ENCODE measurements around the gene SAMD8.

Gene SAMD8

GRCh38 chr10:75076348-75076747, 35.1 kb upstream of the SAMD8 start:
- Mint-ChIP-seq H3K27ac (no peak overlapping the region), H3K4me3 (no peak overlapping the region), H3K36me3 (ENCODE audit: low read depth) (no peaks in the 10 kb centered on the region), H3K9me3 (no peaks in the 10 kb centered on the region), H3K4me1 (ENCODE audit: low read depth) (peaks cover 9% of the 10 kb centered on the region), H3K27me3 (no peaks in the 10 kb centered on the region)

- H3K4me1 Mint-ChIP-seq (ENCODE audit: low read depth) = peaks cover 7% of the 10 kb centered on the region
- no peaks in the 10 kb centered on the region for H3K27me3 Mint-ChIP-seq
- no peaks in the 10 kb centered on the region for H3K36me3 Mint-ChIP-seq (ENCODE audit: low read depth)
- no peak overlapping the region for H3K4me3 Mint-ChIP-seq
- H3K27ac Mint-ChIP-seq = no peak overlapping the region
- H3K9me3 Mint-ChIP-seq = no peaks in the 10 kb centered on the region
These were observed 31.9 kb upstream of the SAMD8 start for GRCh38 chr10:75079436-75080083.

DNA sequence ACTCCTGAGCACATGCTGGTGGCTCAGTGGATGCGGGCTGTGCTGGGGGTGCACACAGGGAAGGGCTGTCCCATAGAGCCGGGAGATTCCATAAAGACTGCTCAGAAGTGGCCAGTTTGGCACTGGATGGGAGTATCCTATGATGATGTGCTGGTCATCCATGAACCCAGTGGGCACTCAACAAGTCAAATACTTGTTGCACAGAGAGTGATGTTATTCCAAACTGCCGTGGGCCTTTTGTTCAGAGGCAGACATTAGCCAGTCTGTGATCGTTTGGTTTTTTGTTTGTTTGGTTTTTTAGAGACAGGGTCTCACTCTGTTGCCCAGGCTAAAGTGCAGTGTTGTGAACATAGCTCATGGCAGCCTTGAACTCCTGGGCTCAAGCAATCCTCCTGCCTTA, 30.9 kb upstream of the SAMD8 start:
- H3K36me3 Mint-ChIP-seq (ENCODE audit: low read depth) = no peaks in the 10 kb centered on the region
- no peak overlapping the region for H3K27ac Mint-ChIP-seq
- no peaks in the 10 kb centered on the region for H3K9me3 Mint-ChIP-seq
- H3K4me3 Mint-ChIP-seq = no peak overlapping the region
- H3K4me1 Mint-ChIP-seq (ENCODE audit: low read depth) = no peaks in the 10 kb centered on the region
- H3K27me3 Mint-ChIP-seq = no peaks in the 10 kb centered on the region

DNA sequence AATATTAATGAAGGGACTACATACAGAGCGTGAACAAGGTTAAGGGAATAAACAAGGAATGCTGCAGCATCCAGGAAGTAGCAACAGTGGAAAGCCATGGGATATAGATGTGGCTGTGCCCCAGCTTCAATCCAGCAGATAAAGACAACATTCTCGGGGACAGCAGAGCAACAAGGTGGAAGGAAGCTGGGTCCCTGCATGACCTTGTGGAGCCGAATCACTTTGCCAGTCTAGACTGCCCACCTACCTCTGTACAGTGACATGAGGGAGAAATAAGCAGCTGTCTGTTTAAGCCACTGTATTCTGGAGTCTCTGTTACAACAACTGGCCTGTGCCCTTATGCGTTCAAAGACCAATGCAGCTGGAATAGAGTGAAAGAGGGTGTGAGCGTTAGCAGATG, 30.1 kb upstream of the SAMD8 start:
- H3K27me3 Mint-ChIP-seq = no peaks in the 10 kb centered on the region
- H3K27ac Mint-ChIP-seq = no peak overlapping the region
- H3K9me3 Mint-ChIP-seq = no peaks in the 10 kb centered on the region
- H3K4me3 Mint-ChIP-seq = no peak overlapping the region
- H3K4me1 Mint-ChIP-seq (ENCODE audit: low read depth) = no peaks in the 10 kb centered on the region
- no peaks in the 10 kb centered on the region for H3K36me3 Mint-ChIP-seq (ENCODE audit: low read depth)

DNA sequence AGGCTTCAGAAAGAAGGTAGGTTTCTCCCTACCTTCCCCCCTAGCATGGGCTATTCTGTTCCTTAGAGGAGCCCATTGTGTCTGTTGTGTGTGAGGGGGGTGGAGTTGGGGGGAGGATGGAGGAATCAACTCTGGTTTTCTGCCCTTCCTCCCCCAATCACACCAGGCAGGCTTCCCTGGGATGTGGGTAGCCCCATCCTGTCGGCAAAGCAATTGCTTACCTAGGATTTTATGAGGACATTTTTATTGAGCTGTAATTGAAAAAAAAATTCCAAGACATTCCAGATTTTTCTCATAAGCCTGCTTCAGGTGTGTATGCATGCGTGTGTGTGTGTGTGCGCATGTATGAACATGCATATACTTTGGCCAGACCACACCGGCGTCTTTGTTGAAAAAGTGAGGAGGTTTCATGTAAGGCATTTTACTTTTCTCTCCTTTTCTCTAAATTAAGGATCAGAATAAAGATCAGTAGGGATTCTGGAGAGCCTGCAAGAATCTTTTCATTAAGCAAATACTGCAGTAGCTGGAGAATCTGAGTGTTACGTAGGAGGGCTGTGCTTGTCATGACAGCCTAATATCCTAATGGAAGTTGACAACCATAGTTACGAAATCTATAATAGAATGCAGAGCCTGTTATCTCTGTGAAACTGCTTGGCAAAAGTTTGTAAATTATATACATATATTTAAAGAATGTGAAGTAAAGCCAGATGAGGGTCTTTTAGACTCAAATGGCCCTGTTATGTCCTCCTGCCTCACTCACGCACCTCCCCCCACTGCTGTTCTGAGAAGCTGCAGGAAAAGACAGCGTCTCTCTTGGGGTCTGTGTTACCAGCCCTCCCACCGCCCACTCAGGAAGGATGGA, 27.3 kb upstream of the SAMD8 start:
- H3K27ac Mint-ChIP-seq = no peak overlapping the region
- H3K9me3 Mint-ChIP-seq = no peaks in the 10 kb centered on the region
- H3K4me3 Mint-ChIP-seq = no peak overlapping the region
- no peaks in the 10 kb centered on the region for H3K36me3 Mint-ChIP-seq (ENCODE audit: low read depth)
- H3K4me1 Mint-ChIP-seq (ENCODE audit: low read depth) = no peaks in the 10 kb centered on the region
- H3K27me3 Mint-ChIP-seq = no peaks in the 10 kb centered on the region

DNA sequence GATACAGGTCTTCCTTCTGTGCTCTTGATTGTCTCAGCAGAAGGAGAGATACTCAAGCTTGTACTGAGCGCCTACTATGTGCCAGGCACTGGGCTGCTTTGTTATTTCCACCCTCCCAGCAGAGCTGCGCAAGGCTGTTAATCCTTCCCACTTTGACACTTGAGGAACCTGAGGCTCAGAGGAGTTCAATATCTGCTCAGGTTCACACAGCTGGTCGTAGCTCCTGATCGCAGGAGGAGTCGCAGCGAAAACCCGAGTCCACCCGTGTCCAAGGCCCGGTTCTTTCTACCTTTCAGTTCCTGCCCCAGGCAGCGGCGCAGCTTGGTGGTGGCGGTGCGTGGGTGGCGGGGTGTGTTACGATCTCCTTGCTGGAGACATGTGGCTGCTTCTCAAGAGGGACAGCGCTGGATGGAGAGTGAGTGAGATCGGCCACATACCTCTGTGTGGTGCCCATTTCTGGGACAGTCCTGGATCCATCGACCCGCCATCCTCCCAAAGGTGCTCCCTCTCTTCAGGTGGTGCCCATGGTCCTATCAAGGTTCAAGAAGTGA, 26.5 kb upstream of the SAMD8 start:
- no peaks in the 10 kb centered on the region for H3K36me3 Mint-ChIP-seq (ENCODE audit: low read depth)
- no peaks in the 10 kb centered on the region for H3K4me1 Mint-ChIP-seq (ENCODE audit: low read depth)
- no peaks in the 10 kb centered on the region for H3K9me3 Mint-ChIP-seq
- H3K27me3 Mint-ChIP-seq = no peaks in the 10 kb centered on the region
- H3K4me3 Mint-ChIP-seq = no peak overlapping the region
- no peak overlapping the region for H3K27ac Mint-ChIP-seq

GRCh38 chr10:75086278-75086934, 25.1 kb upstream of the SAMD8 start:
- Mint-ChIP-seq H3K4me3 (no peak overlapping the region), H3K27me3 (no peaks in the 10 kb centered on the region), H3K27ac (no peak overlapping the region), H3K36me3 (ENCODE audit: low read depth) (no peaks in the 10 kb centered on the region), H3K9me3 (no peaks in the 10 kb centered on the region), H3K4me1 (ENCODE audit: low read depth) (no peaks in the 10 kb centered on the region)

DNA sequence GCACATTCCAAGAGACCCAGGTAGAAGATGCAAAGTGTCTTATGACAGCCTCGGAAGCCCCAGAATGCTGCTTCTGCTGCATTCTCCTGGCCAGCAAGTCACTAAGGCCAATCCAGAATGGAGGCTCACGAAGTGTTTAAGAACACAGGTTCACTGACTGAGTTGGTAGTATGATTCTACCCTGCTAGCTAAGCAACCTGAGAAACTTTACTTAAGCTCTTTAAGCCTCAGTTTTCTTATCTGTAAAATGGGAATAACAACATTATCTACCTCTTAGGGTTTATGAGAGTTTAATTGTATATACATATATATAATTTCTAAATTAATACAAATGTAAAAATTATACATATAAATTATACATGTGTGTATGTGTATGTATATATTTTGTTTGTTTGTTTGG, 22.8 kb upstream of the SAMD8 start:
- no peaks in the 10 kb centered on the region for H3K36me3 Mint-ChIP-seq (ENCODE audit: low read depth)
- H3K27me3 Mint-ChIP-seq = no peaks in the 10 kb centered on the region
- H3K4me1 Mint-ChIP-seq (ENCODE audit: low read depth) = no peaks in the 10 kb centered on the region
- no peak overlapping the region for H3K4me3 Mint-ChIP-seq
- H3K9me3 Mint-ChIP-seq = no peaks in the 10 kb centered on the region
- H3K27ac Mint-ChIP-seq = no peak overlapping the region

- Mint-ChIP-seq H3K4me1 (ENCODE audit: low read depth) (no peaks in the 10 kb centered on the region), H3K27ac (no peak overlapping the region), H3K4me3 (no peak overlapping the region), H3K27me3 (no peaks in the 10 kb centered on the region), H3K36me3 (ENCODE audit: low read depth) (no peaks in the 10 kb centered on the region), H3K9me3 (no peaks in the 10 kb centered on the region)
These were observed 21.8 kb upstream of the SAMD8 start for GRCh38 chr10:75089634-75090033.

GRCh38 chr10:75091146-75091545, 20.3 kb upstream of the SAMD8 start:
- H3K36me3 Mint-ChIP-seq (ENCODE audit: low read depth) = no peaks in the 10 kb centered on the region
- no peak overlapping the region for H3K27ac Mint-ChIP-seq
- H3K9me3 Mint-ChIP-seq = no peaks in the 10 kb centered on the region
- H3K27me3 Mint-ChIP-seq = no peaks in the 10 kb centered on the region
- no peaks in the 10 kb centered on the region for H3K4me1 Mint-ChIP-seq (ENCODE audit: low read depth)
- H3K4me3 Mint-ChIP-seq = no peak overlapping the region

DNA sequence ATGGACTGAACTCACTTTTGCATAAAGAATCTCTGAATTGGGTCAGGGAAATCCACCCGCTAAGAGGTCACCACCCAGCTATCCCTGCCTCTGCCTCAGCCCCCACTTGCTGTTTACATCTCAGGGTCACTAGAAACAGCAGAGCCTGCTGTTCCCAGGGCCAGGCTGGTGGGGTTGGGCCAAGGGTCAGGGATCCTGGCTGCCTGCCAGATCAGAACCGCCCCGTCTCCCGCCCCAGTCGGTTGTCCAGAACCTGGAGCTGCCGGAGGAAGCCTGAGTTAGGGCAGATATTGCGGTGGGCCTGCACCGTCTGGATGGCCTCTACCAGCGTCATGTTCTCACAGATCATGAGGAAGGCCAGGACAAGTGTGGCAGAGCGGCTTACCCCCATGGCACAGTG, 17.0 kb upstream of the SAMD8 start:
- Mint-ChIP-seq H3K4me1 (ENCODE audit: low read depth) (no peaks in the 10 kb centered on the region), H3K36me3 (ENCODE audit: low read depth) (no peaks in the 10 kb centered on the region), H3K4me3 (no peak overlapping the region), H3K27ac (no peak overlapping the region), H3K27me3 (no peaks in the 10 kb centered on the region), H3K9me3 (no peaks in the 10 kb centered on the region)

GRCh38 chr10:75095631-75096030, 15.8 kb upstream of the SAMD8 start:
- no peak overlapping the region for H3K4me3 Mint-ChIP-seq
- no peaks in the 10 kb centered on the region for H3K36me3 Mint-ChIP-seq (ENCODE audit: low read depth)
- H3K27ac Mint-ChIP-seq = no peak overlapping the region
- no peaks in the 10 kb centered on the region for H3K27me3 Mint-ChIP-seq
- H3K4me1 Mint-ChIP-seq (ENCODE audit: low read depth) = no peaks in the 10 kb centered on the region
- H3K9me3 Mint-ChIP-seq = no peaks in the 10 kb centered on the region

GRCh38 chr10:75096749-75097148, 14.7 kb upstream of the SAMD8 start:
- Mint-ChIP-seq H3K4me1 (ENCODE audit: low read depth) (no peaks in the 10 kb centered on the region), H3K36me3 (ENCODE audit: low read depth) (no peaks in the 10 kb centered on the region), H3K27me3 (no peaks in the 10 kb centered on the region), H3K4me3 (no peak overlapping the region), H3K27ac (no peak overlapping the region), H3K9me3 (no peaks in the 10 kb centered on the region)

- Mint-ChIP-seq H3K27ac (no peak overlapping the region), H3K36me3 (ENCODE audit: low read depth) (no peaks in the 10 kb centered on the region), H3K4me1 (ENCODE audit: low read depth) (no peaks in the 10 kb centered on the region), H3K9me3 (no peaks in the 10 kb centered on the region), H3K4me3 (no peak overlapping the region), H3K27me3 (no peaks in the 10 kb centered on the region)
These were observed 13.7 kb upstream of the SAMD8 start for GRCh38 chr10:75097666-75098285.

Measured in stimulated activated naive CD8-positive, alpha-beta T cell treated with anti-CD3 and anti-CD28 coated beads, Interleukin-15, Interleukin-2, amounts not matched to agents 100 ng/mL and 50 ng/mL, for 24 hours (primary cell).